Gastrocnemius medialis (tissue), 4 donors: ENCODE data around the gene OTOP2.

Experiments used
- CTCF ChIP-seq, 5 experiments: fragments of 450-650 bp in 3 of 5; fragments of 200-600 bp in 2 of 5; sonication (generic) in 2 of 5; IDR thresholded peaks in 4 of 5; conservative IDR thresholded peaks in 1 of 5; 1 replicate in 4 of 5; 2 replicates in 1 of 5; pipeline ENCODE4 v1.5.1; 2016 to 2019; ENCODE audit warnings: antibody characterized with exemption in 5 of 5, mild to moderate bottlenecking in 3 of 5, moderate library complexity in 3 of 5
- POLR2A ChIP-seq, 2 donors: fragments of 450-650 bp; IDR thresholded peaks; one replicate each; pipeline ENCODE4 v1.6.1; 2017; ENCODE audit warnings: antibody characterized with exemption in 2 of 2, mild to moderate bottlenecking in 2 of 2, moderate library complexity in 2 of 2

- TF ChIP-seq POLR2A (IDR thresholded peaks at IDR 0.05) (no peak), CTCF (IDR thresholded peaks at IDR 0.05 in 4 of 5, conservative IDR thresholded peaks at IDR 0.05 in 1 of 5) (no peak)
Observed at GRCh38 chr17:74936470-74936799, 12.4 kb downstream of the OTOP2 start.
